K562 treated with DMSO at 1 percent for 12 hours (cell line): ENCODE measurements around the gene FAM50B. TPM values are rescaled to one million over a fixed set of nuclear protein-coding genes. Genes with fewer than 3 reads are reported as not detected.

Experiments used
- total RNA-seq: library from RNA; unstranded; fragments of 300-600 nt; gene quantifications from 2 replicates; pipeline ENCODE4 v1.2.3, GENCODE V29; 2022; ENCODE audit not compliant: insufficient read depth

FAM50B gene, protein sequence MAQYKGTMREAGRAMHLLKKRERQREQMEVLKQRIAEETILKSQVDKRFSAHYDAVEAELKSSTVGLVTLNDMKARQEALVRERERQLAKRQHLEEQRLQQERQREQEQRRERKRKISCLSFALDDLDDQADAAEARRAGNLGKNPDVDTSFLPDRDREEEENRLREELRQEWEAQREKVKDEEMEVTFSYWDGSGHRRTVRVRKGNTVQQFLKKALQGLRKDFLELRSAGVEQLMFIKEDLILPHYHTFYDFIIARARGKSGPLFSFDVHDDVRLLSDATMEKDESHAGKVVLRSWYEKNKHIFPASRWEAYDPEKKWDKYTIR
- 0.55 and 0.70 TPM in 2 replicates for total RNA-seq

DNA sequence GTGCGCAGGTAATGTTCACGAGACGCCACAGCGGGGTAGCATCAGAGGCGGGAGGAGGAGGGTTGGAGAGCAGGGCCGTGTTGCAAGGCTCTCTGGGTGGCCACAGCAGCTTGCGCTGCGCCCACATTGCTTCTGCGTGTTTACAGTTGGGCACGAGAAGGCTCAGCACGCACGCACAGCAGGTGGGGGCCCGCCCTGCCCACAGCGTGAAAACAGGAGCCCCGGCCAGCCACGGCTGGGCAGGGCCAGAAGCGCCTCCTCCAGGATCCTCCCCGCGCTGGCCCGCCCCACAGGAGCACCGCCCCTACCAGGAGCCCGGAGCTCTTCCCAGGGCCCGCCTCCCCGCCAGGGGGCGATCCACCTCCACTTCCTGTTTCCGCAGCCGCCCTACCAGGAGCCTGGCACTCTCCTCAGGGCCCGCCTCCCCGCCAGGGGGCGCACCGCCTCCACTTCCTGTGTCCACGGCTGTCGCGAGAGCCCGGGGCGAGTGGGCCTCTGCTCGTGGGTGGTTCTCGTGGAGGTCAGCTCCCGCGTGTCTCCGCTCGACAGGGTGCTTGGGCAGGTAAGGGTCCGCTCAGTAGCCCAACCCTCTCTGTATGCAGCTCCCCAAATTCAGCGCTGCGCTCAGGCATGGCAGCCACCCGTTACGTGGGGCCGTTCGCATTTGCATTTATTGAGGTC, at the start of gene FAM50B:
Gene FAM50B (plus strand): TSS at position 449 of the 681 bp plus-strand sequence. CDS start 439 bp downstream, outside the sequence.

Other genes with a start within 250 kb of the FAM50B start
- not detected in 2 replicates for gene PXDC1, start 97.7 kb upstream of the FAM50B start, total RNA-seq
- not detected in 2 replicates for gene FAM217A, start 229.8 kb downstream of the FAM50B start, total RNA-seq